GM12878 (cell line): ENCODE data around the gene VSTM2L. TPM values are rescaled to one million over a fixed set of nuclear protein-coding genes. Genes with fewer than 3 reads are reported as not detected.

Experiments used
- CREM ChIP-seq: IDR thresholded peaks from 2 replicates; pipeline ENCODE4 v1.6.1; 2014; ENCODE audit warnings: antibody characterized with exemption, low read depth
- CTCF ChIP-seq, 3 experiments: IDR thresholded peaks in 2 of 3; conservative IDR thresholded peaks in 1 of 3; 2 replicates each; pipeline ENCODE4 v1.5.1; 2011; ENCODE audit warnings: low read depth in 3 of 3, low read length in 3 of 3, mild to moderate bottlenecking in 3 of 3, control low read depth in 2 of 3, moderate library complexity in 2 of 3, inconsistent platforms in 1 of 3, mixed read lengths in 1 of 3; ENCODE audit not compliant: control insufficient read depth in 2 of 3, insufficient read depth in 1 of 3; ENCODE audit errors: extremely low read depth in 1 of 3
- DPF2 ChIP-seq: fragments of 450-650 bp; IDR thresholded peaks from 2 replicates; pipeline ENCODE4 v1.6.1; 2017; ENCODE audit warnings: mild to moderate bottlenecking
- ELK1 ChIP-seq: IDR thresholded peaks from 2 replicates; pipeline ENCODE4 v1.6.1; 2012; ENCODE audit warnings: low read depth, low read length, improper control_type of control experiment
- EZH2 ChIP-seq: IDR thresholded peaks from 2 replicates; pipeline ENCODE4 v1.6.1; 2012; ENCODE audit warnings: low read depth, mild to moderate bottlenecking, control low read depth, inconsistent platforms, low read length, borderline replicate concordance; ENCODE audit not compliant: control insufficient read depth
- GATAD2B ChIP-seq: fragments of 450-650 bp; conservative IDR thresholded peaks from 2 replicates; pipeline ENCODE4 v1.6.1; 2017; ENCODE audit warnings: low read depth, mild to moderate bottlenecking, moderate library complexity
- HDAC2 ChIP-seq: fragments of 200-600 bp; sonication (generic); IDR thresholded peaks from 2 replicates; pipeline ENCODE4 v1.6.1; 2017
- HDGF ChIP-seq: fragments of 450-650 bp; IDR thresholded peaks from 2 replicates; pipeline ENCODE4 v1.6.1; 2016; ENCODE audit warnings: antibody characterized with exemption
- IKZF2 ChIP-seq, 2 experiments: fragments of 450-650 bp; IDR thresholded peaks; 2 replicates each; pipeline ENCODE4 v1.6.1; 2017; ENCODE audit warnings: mild to moderate bottlenecking in 2 of 2, moderate library complexity in 2 of 2
- MEF2B ChIP-seq: fragments of 450-650 bp; IDR thresholded peaks from 2 replicates; pipeline ENCODE4 v1.6.1; 2018; ENCODE audit warnings: mild to moderate bottlenecking, moderate library complexity; ENCODE audit not compliant: partially characterized antibody, poor library complexity, severe bottlenecking
- MTA2 ChIP-seq: fragments of 450-650 bp; IDR thresholded peaks from 2 replicates; pipeline ENCODE4 v1.6.1; 2016; ENCODE audit warnings: low read depth, mild to moderate bottlenecking, moderate library complexity
- MXI1 ChIP-seq: fragments of 150-350 bp; IDR thresholded peaks from 2 replicates; pipeline ENCODE4 v1.6.1; 2011; ENCODE audit warnings: low read depth, mild to moderate bottlenecking, inconsistent platforms, low read length, improper control_type of control experiment
- NFIC ChIP-seq: IDR thresholded peaks from 2 replicates; pipeline ENCODE4 v1.6.1; 2012; ENCODE audit warnings: low read depth, mild to moderate bottlenecking, inconsistent platforms, low read length, moderate library complexity
- NFYA ChIP-seq: IDR thresholded peaks from 2 replicates; pipeline ENCODE4 v1.6.1; 2011; ENCODE audit warnings: low read depth, mild to moderate bottlenecking, low read length, improper control_type of control experiment, borderline replicate concordance
- PML ChIP-seq: IDR thresholded peaks from 2 replicates; pipeline ENCODE4 v1.6.1; 2012; ENCODE audit warnings: low read length, inconsistent platforms
- POLR2A ChIP-seq: IDR thresholded peaks from 2 replicates; pipeline ENCODE4 v1.6.1; 2011; ENCODE audit warnings: low read depth, mild to moderate bottlenecking, low read length
- RELA ChIP-seq: fragments of 450-650 bp; IDR thresholded peaks from 2 replicates; pipeline ENCODE4 v1.8.0; 2014; ENCODE audit warnings: borderline replicate concordance; ENCODE audit not compliant: partially characterized antibody
- SIN3A ChIP-seq: IDR thresholded peaks from 2 replicates; pipeline ENCODE4 v1.6.1; 2012; ENCODE audit warnings: low read depth, low read length, improper control_type of control experiment
- SRF ChIP-seq, 2 experiments: IDR thresholded peaks; 2 replicates each; pipeline ENCODE4 v1.6.1; 2011; ENCODE audit warnings: low read depth in 2 of 2, low read length in 2 of 2, mild to moderate bottlenecking in 1 of 2, moderate library complexity in 1 of 2
- TCF12 ChIP-seq: IDR thresholded peaks from 2 replicates; pipeline ENCODE4 v1.6.1; 2011; ENCODE audit warnings: low read depth, mild to moderate bottlenecking, low read length
- TCF3 ChIP-seq: IDR thresholded peaks from 2 replicates; pipeline ENCODE4 v1.6.1; 2012; ENCODE audit warnings: low read depth, mild to moderate bottlenecking, low read length, borderline replicate concordance; ENCODE audit not compliant: insufficient read depth
- WRNIP1 ChIP-seq: IDR thresholded peaks from 2 replicates; pipeline ENCODE4 v1.6.1; 2011; ENCODE audit warnings: low read depth, low read length, improper control_type of control experiment, borderline replicate concordance
- YY1 ChIP-seq: IDR thresholded peaks from 2 replicates; pipeline ENCODE4 v1.6.1; 2011; ENCODE audit warnings: low read depth, mild to moderate bottlenecking, low read length
- ZBTB33 ChIP-seq: fragments of 450-650 bp; IDR thresholded peaks from 2 replicates; pipeline ENCODE4 v1.6.1; 2017; ENCODE audit warnings: mild to moderate bottlenecking
- polyA plus RNA-seq, 11 experiments: library from polyadenylated mRNA; depleted of rRNA in 4 of 11; unstranded in 6 of 11; stranded (reverse) in 5 of 11; fragments of >200 nt; fragmentation: Nextera tagmentation in 4 of 11; fragmentation: Illumina TruSeq in 1 of 11; extraction: Ambion mirVana in 4 of 11; extraction: Trizol in 1 of 11; gene quantifications; 1 replicate in 1 of 11; 2 replicates in 10 of 11; pipeline versions ENCODE4 v1.2.1 to v1.2.3, GENCODE V29; 2011 to 2016; ENCODE audit warnings: inconsistent platforms in 2 of 11, missing spikeins in 2 of 11, low read depth in 1 of 11
- total RNA-seq, 4 experiments: library from RNA; depleted of rRNA in 3 of 4; stranded (reverse); fragments of >200 nt in 3 of 4; fragmentation: Illumina TruSeq in 1 of 4; extraction: Trizol in 1 of 4; gene quantifications; 2 replicates each; pipeline versions ENCODE4 v1.2.1 to v1.2.3, GENCODE V29; 2013 to 2021
- TF ChIP-seq, protein P1 (sequence below): fragments of 450-650 bp; conservative IDR thresholded peaks from 2 replicates; pipeline ENCODE4 v1.6.1; 2017; ENCODE audit warnings: mild to moderate bottlenecking, moderate library complexity

Gene VSTM2L
- total and polyA plus RNA-seq, 10 of the 15 experiments (the other 5 are each of a cell fraction or from before 2014, with no cell fraction given): 0.05 to 1.5 (median 0.63) TPM; not detected in 2

GRCh38 chr20:37990571-37991151, 87.7 kb downstream of the VSTM2L start (continued):
- TF ChIP-seq ELK1 (no peak), MTA2 (peak; percentile 91), TCF3 (peak; percentile 50; the same call in 1 of the 2 replicates), TCF12 (peak; percentile 89), ZBTB33 (no peak), DPF2 (peak; percentile 99), NFYA (no peak), CREM (peak; percentile 88), EZH2 (no peak), YY1 (peak; percentile 66), MEF2B (peak; percentile 73), SRF (IDR thresholded peaks at IDR 0.05; ENCODE audit: low read depth in 2 of 2, low read length in 2 of 2) (0 out of 4 replicates have a peak, but pooled peaks of 1 of the 2 experiments have one; percentile 68), GATAD2B (peak; percentile 75), PML (no peak), HDGF (peak; percentile 82), HDAC2 (no peak), RELA (peak; percentile 24), SIN3A (no peak), WRNIP1 (no peak), MXI1 (peak; percentile 89), NFIC (peak; percentile 90), IKZF2 (IDR thresholded peaks at IDR 0.05) (peak; percentile 85 to 93), POLR2A (no peak), CTCF (IDR thresholded peaks at IDR 0.05 in 2 of 3, conservative IDR thresholded peaks at IDR 0.05 in 1 of 3; ENCODE audit: control insufficient read depth in 2 of 3, extremely low read depth in 1 of 3, insufficient read depth in 1 of 3, low read depth in 3 of 3, low read length in 3 of 3) (no peak)
- TF ChIP-seq, protein P1, sequence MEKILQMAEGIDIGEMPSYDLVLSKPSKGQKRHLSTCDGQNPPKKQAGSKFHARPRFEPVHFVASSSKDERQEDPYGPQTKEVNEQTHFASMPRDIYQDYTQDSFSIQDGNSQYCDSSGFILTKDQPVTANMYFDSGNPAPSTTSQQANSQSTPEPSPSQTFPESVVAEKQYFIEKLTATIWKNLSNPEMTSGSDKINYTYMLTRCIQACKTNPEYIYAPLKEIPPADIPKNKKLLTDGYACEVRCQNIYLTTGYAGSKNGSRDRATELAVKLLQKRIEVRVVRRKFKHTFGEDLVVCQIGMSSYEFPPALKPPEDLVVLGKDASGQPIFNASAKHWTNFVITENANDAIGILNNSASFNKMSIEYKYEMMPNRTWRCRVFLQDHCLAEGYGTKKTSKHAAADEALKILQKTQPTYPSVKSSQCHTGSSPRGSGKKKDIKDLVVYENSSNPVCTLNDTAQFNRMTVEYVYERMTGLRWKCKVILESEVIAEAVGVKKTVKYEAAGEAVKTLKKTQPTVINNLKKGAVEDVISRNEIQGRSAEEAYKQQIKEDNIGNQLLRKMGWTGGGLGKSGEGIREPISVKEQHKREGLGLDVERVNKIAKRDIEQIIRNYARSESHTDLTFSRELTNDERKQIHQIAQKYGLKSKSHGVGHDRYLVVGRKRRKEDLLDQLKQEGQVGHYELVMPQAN: no peak
